GM12878 (cell line): ENCODE results near the gene SORBS1. TPM values are rescaled to one million over a fixed set of nuclear protein-coding genes. Genes with fewer than 3 reads are reported as not detected.

ENCODE experiments used
- BCL3 ChIP-seq: IDR thresholded peaks from 2 replicates; pipeline ENCODE4 v1.6.1; 2011; ENCODE audit warnings: borderline replicate concordance, low read depth, mild to moderate bottlenecking, moderate library complexity, low read length; ENCODE audit not compliant: insufficient read depth, poor library complexity, severe bottlenecking
- CHD2 ChIP-seq: IDR thresholded peaks from 2 replicates; pipeline ENCODE4 v1.6.1; 2011; ENCODE audit warnings: low read depth, low read length, improper control_type of control experiment, borderline replicate concordance
- CREB1 ChIP-seq: IDR thresholded peaks from 2 replicates; pipeline ENCODE4 v1.6.1; 2012; ENCODE audit warnings: low read depth, mild to moderate bottlenecking, inconsistent platforms
- CREM ChIP-seq: IDR thresholded peaks from 2 replicates; pipeline ENCODE4 v1.6.1; 2014; ENCODE audit warnings: antibody characterized with exemption, low read depth
- EGR1 ChIP-seq, 2 experiments: IDR thresholded peaks; 1 replicate in 1 of 2; 2 replicates in 1 of 2; pipeline ENCODE4 v1.6.1; 2011 to 2012; ENCODE audit warnings: low read depth in 2 of 2, low read length in 2 of 2, borderline replicate concordance in 1 of 2, mild to moderate bottlenecking in 1 of 2, moderate library complexity in 1 of 2
- EP300 ChIP-seq, 2 experiments: fragments of 150-350 bp in 1 of 2; IDR thresholded peaks; 2 replicates each; pipeline ENCODE4 v1.6.1; 2011 to 2012; ENCODE audit warnings: low read depth in 2 of 2, low read length in 2 of 2, borderline replicate concordance in 1 of 2, improper control_type of control experiment in 1 of 2, inconsistent platforms in 1 of 2; ENCODE audit not compliant: control insufficient read depth in 1 of 2
- FOXK2 ChIP-seq: fragments of 450-650 bp; IDR thresholded peaks from 2 replicates; pipeline ENCODE4 v1.6.1; 2017; ENCODE audit warnings: mild to moderate bottlenecking, moderate library complexity
- MEF2B ChIP-seq: fragments of 450-650 bp; IDR thresholded peaks from 2 replicates; pipeline ENCODE4 v1.6.1; 2018; ENCODE audit warnings: mild to moderate bottlenecking, moderate library complexity; ENCODE audit not compliant: partially characterized antibody, poor library complexity, severe bottlenecking
- MXI1 ChIP-seq: fragments of 150-350 bp; IDR thresholded peaks from 2 replicates; pipeline ENCODE4 v1.6.1; 2011; ENCODE audit warnings: low read depth, mild to moderate bottlenecking, inconsistent platforms, low read length, improper control_type of control experiment
- NBN ChIP-seq: fragments of 450-650 bp; IDR thresholded peaks from 2 replicates; pipeline ENCODE4 v1.6.1; 2016
- PBX3 ChIP-seq: IDR thresholded peaks from 2 replicates; pipeline ENCODE4 v1.6.1; 2011; ENCODE audit warnings: mild to moderate bottlenecking, low read depth, low read length, moderate library complexity; ENCODE audit not compliant: insufficient replicate concordance
- POLR2AphosphoS5 ChIP-seq: IDR thresholded peaks from 2 replicates; pipeline ENCODE4 v1.6.1; 2011; ENCODE audit warnings: mild to moderate bottlenecking, low read length, inconsistent platforms
- RAD21 ChIP-seq: IDR thresholded peaks from 2 replicates; pipeline ENCODE4 v1.6.1; 2011; ENCODE audit warnings: mild to moderate bottlenecking, low read depth, low read length, moderate library complexity; ENCODE audit not compliant: insufficient read depth
- RCOR1 ChIP-seq: conservative IDR thresholded peaks from 2 replicates; pipeline ENCODE4 v1.6.1; 2012; ENCODE audit warnings: low read depth, low read length, improper control_type of control experiment
- RUNX3 ChIP-seq: IDR thresholded peaks from 2 replicates; pipeline ENCODE4 v1.6.1; 2012; ENCODE audit warnings: low read length, inconsistent platforms
- SIX5 ChIP-seq: IDR thresholded peaks from 2 replicates; pipeline ENCODE4 v1.6.1; 2011; ENCODE audit warnings: mild to moderate bottlenecking, low read depth, low read length, moderate library complexity; ENCODE audit not compliant: severe bottlenecking
- SMAD5 ChIP-seq: IDR thresholded peaks from 2 replicates; pipeline ENCODE4 v1.6.1; 2016; ENCODE audit warnings: antibody characterized with exemption, low read depth
- SRF ChIP-seq, 2 experiments: IDR thresholded peaks; 2 replicates each; pipeline ENCODE4 v1.6.1; 2011; ENCODE audit warnings: low read depth in 2 of 2, low read length in 2 of 2, mild to moderate bottlenecking in 1 of 2, moderate library complexity in 1 of 2
- TARDBP ChIP-seq: IDR thresholded peaks from 2 replicates; pipeline ENCODE4 v1.6.1; 2016; ENCODE audit warnings: borderline replicate concordance
- TCF7 ChIP-seq: IDR thresholded peaks from 2 replicates; pipeline ENCODE4 v1.6.1; 2014; ENCODE audit warnings: antibody characterized with exemption, borderline replicate concordance
- YY1 ChIP-seq: IDR thresholded peaks from 2 replicates; pipeline ENCODE4 v1.6.1; 2011; ENCODE audit warnings: low read depth, mild to moderate bottlenecking, low read length
- ZBED1 ChIP-seq: IDR thresholded peaks from 2 replicates; pipeline ENCODE4 v1.6.1; 2016; ENCODE audit warnings: borderline replicate concordance
- ZBTB40 ChIP-seq: fragments of 450-650 bp; IDR thresholded peaks from 2 replicates; pipeline ENCODE4 v1.6.1; 2016; ENCODE audit warnings: mild to moderate bottlenecking, moderate library complexity, borderline replicate concordance
- ZNF622 ChIP-seq: fragments of 450-650 bp; IDR thresholded peaks from 2 replicates; pipeline ENCODE4 v1.6.1; 2017; ENCODE audit warnings: mild to moderate bottlenecking, inconsistent platforms
- polyA plus RNA-seq, 11 experiments: library from polyadenylated mRNA; depleted of rRNA in 4 of 11; unstranded in 6 of 11; stranded (reverse) in 5 of 11; fragments of >200 nt; fragmentation: Nextera tagmentation in 4 of 11; fragmentation: Illumina TruSeq in 1 of 11; extraction: Ambion mirVana in 4 of 11; extraction: Trizol in 1 of 11; gene quantifications; 1 replicate in 1 of 11; 2 replicates in 10 of 11; pipeline versions ENCODE4 v1.2.1 to v1.2.3, GENCODE V29; 2011 to 2016; ENCODE audit warnings: inconsistent platforms in 2 of 11, missing spikeins in 2 of 11, low read depth in 1 of 11
- total RNA-seq, 4 experiments: library from RNA; depleted of rRNA in 3 of 4; stranded (reverse); fragments of >200 nt in 3 of 4; fragmentation: Illumina TruSeq in 1 of 4; extraction: Trizol in 1 of 4; gene quantifications; 2 replicates each; pipeline versions ENCODE4 v1.2.1 to v1.2.3, GENCODE V29; 2013 to 2021

The SORBS1 gene
- total and polyA plus RNA-seq, 10 of the 15 experiments (the other 5 are each of a cell fraction or from before 2014, with no cell fraction given), result 0.13 to 0.75 (median 0.39) TPM

- TF ChIP-seq MXI1 (no peak), CREM (peak; percentile 88), RCOR1 (no peak), RAD21 (peak; percentile 88), PBX3 (no peak), YY1 (peak; percentile 87), FOXK2 (no peak), ZBED1 (no peak), EGR1 (IDR thresholded peaks at IDR 0.05; ENCODE audit: borderline replicate concordance in 1 of 2, low read depth in 2 of 2, low read length in 2 of 2) (no peak), MEF2B (no peak), BCL3 (no peak), POLR2AphosphoS5 (no peak), SMAD5 (no peak), EP300 (IDR thresholded peaks at IDR 0.05; ENCODE audit: borderline replicate concordance in 1 of 2, control insufficient read depth in 1 of 2, low read depth in 2 of 2, low read length in 2 of 2) (no peak), NBN (peak; percentile 34; the same call in 1 of the 2 replicates), CREB1 (peak; percentile 83), RUNX3 (peak; percentile 48), SIX5 (no peak), ZBTB40 (no peak), ZNF622 (no peak), TARDBP (no peak), CHD2 (no peak), SRF (IDR thresholded peaks at IDR 0.05; ENCODE audit: low read depth in 2 of 2, low read length in 2 of 2) (no peak), TCF7 (no peak)
Measured at GRCh38 chr10:95430231-95430951, 130.8 kb downstream of the SORBS1 start (continued).
